GM18505 (cell line): ENCODE measurements around the gene AHSP.

Source experiments
- ATAC-seq: cut with Tn5 transposase; IDR thresholded peaks from one replicate; pipeline ENCODE4 v1.9.1; 2021; ENCODE audit not compliant: unreplicated experiment
- POLR2A ChIP-seq: IDR thresholded peaks from 4 replicates; pipeline ENCODE4 v1.6.1; 2011; ENCODE audit warnings: borderline replicate concordance; ENCODE audit not compliant: insufficient read depth, insufficient read length; ENCODE audit errors: extremely low read depth

AHSP gene

GRCh38 chr16:31577411-31577810 is 49.7 kb downstream of the AHSP start:
- no peak for TF ChIP-seq POLR2A
- no peak for ATAC-seq
